Subcutaneous preadipocyte (primary cell): ENCODE measurements around the gene TCEA2. TPM values are rescaled to one million over a fixed set of nuclear protein-coding genes. Genes with fewer than 3 reads are reported as not detected.
A peak's percentile ranks its signal among the peaks of the same experiment; 100 is the strongest.

Experiments
- small RNA-seq: library from RNA; depleted of rRNA; stranded (forward); fragments of <200 nt; gene quantifications from one replicate; pipeline ENCODE3, GENCODE V24; 2012
- total RNA-seq: library from RNA; depleted of rRNA; stranded (reverse); fragments of >200 nt; gene quantifications from 2 replicates; pipeline ENCODE4 v1.2.3, GENCODE V29; 2012

Gene TCEA2
- total RNA-seq, result 6.5 and 13.2 TPM in 2 replicates

DNA sequence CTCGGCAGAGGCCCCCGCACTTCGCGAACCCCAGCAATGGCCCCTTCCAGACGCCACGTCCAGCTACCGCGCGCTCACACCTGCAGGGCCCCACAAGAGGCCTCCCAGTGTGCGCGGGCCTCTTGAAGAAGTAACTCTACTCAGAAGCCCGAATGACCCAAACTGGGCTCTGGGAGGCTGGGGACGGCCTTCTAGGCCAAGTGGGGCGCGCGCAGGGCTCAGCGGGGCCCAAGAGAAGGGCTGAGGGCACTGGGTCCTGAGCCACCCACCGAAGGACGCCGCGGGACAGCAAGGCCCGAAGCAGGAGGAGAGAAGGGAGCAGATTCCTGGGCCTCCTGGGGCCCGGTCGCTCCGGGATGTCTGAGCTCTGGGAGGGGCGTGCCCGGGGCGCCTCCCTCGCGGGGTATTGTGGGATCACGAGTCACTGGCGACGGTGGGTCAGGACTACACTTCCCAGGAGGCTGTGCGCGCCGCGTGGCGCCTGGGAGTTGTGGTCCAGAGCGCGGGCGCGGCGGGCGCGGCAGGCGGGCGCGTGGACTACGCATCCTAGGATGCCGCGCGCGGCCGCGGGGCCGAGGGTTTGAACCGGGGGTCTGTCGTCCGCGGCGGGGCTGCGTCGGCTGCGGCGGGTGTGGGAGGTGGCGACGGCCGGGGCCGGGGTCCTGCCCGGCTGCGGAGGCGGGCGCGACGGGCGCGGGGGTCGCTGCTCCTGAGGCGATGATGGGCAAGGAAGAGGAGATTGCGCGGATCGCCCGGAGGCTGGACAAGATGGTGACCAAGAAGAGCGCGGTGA lies at the start of gene TCEA2:
TCEA2 (plus strand) TSS at position 603 of the 793 bp plus-strand sequence; CDS start at position 718, 115 bp downstream.

GRCh38 chr20:64035933-64036345 lies 27.1 kb upstream of the TCEA2 start, which contains the start of gene C20orf204:
C20orf204 (plus strand) TSS chr20:64036182; CDS start chr20:64036324, 142 bp downstream.

DNA sequence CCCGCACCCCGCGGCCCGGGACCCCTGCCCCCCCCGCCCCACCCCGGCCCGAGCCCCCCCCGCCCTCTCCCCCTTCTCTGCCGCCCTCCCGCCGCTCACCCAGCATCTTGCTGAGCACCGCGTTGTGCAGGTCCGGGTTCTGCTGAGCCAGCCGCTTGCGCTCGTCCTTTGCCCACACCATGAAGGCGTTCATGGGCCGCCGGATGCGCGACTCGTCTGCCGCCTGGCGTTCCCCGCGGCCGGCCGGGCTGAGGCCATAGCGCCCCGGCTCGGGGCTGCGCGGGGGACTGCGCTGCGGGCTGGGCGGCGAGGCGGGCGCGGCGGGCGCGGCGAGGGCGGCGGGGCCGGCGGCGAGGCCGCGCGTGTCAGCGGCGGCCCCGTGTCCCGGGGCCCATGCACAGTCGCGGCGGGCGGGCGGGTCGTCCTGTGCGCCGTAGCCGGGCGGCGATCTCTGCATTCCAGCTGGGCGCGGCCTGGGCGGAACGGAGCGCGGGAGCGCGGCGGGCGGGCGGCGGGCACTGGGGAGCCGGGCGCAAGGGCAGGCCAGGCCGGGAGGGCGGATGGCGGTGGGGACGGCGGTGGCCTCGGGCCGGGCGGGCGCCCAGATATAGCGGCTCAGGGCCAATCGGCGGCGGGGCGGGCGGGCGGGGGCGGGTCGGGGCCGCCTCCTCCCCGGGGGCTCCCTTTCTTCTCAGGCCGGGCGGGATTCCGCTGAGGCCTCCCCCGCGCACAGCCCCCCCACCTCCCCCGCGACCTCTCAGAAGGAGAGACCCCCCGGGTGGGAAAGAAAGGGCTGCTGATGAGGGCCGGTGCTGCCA lies 13.7 kb upstream of the TCEA2 start, which contains the start of gene SOX18:
SOX18 (minus strand) TSS at position 580 of the 818 bp plus-strand sequence; CDS start at position 457, 123 bp downstream.

DNA sequence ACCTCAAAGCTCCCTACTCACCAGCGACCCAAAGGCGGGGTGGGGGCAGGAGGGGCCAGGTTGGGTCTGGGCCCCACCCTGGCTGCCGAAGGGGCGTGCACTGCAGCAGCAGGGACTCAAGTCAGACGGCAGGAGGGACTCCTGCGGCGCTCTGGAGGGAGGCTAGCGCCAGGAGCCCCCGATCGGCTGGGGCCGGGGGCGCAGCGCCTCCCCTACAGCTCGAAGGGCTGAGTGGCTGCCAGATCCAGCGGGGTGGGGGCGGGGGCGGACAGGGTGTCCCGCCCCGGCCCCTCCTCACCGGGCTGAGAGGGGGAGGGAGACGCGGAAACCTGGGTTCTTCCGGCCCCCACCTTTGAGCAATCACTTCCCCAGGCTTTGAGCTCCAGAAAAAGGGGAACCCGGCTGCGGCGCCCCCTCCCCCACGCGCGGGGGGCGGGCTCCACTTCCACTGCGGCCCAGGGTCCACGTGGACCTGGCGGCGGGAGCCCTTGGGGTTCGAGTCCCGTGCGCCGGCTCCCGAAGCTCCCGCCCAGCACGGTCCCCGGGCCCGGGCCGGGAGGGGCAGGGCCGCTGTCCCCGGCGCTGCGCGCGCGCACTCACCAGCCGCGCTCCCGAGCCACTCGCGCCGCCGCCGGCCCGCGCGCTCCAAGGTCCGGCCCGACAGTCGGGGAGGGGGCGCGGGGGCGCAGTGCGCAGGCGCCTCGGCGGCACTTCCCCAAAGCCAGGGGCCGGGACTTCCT lies 16.4 kb downstream of the TCEA2 start, which contains the start of gene RGS19:
RGS19 (minus strand) TSS at position 246 of the 740 bp plus-strand sequence. CDS start 2,632 bp downstream, outside the sequence.

DNA sequence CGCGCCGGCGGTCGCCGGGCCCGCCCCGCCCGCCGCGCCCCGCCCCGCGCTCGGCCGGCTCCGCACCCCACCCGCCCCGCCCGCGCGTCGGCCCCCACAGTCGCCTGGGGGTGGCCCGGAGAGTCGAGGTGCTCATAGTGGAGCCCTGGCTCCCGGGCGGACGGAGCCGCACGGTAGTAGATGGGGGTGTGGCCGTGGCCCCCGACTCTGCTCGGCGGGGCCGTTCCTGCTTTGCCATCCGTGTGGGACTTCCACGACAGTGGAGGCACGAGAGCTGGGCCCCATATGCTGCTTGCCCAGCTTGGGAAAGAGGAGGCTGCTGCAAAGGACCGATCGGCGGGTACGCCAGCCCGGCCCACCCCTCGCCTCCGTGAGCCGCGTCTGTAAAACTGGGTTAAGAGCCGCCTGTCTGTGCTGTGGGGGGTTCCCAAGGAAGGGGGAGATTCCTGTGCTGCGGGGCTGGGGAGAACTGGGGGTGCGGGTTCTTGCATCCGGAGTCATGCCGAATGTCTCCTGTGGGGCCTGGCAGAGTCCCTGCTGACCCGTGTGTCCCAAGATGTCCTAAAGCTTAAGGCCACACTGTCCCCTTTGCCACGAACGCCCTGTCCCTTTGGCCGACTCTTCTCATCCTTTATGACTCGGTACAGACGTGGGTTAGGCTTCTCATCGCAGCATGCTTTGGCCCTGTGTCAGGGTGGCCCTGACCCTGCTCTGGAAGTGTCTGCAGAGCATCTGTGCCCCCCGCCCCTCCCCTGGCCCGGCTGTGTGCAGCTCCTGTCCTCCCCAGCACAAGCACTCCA lies 17.2 kb downstream of the TCEA2 start, which contains the start of gene OPRL1:
OPRL1 (plus strand) TSS at position 70 of the 800 bp plus-strand sequence. CDS start 12,639 bp downstream, outside the sequence.

DNA sequence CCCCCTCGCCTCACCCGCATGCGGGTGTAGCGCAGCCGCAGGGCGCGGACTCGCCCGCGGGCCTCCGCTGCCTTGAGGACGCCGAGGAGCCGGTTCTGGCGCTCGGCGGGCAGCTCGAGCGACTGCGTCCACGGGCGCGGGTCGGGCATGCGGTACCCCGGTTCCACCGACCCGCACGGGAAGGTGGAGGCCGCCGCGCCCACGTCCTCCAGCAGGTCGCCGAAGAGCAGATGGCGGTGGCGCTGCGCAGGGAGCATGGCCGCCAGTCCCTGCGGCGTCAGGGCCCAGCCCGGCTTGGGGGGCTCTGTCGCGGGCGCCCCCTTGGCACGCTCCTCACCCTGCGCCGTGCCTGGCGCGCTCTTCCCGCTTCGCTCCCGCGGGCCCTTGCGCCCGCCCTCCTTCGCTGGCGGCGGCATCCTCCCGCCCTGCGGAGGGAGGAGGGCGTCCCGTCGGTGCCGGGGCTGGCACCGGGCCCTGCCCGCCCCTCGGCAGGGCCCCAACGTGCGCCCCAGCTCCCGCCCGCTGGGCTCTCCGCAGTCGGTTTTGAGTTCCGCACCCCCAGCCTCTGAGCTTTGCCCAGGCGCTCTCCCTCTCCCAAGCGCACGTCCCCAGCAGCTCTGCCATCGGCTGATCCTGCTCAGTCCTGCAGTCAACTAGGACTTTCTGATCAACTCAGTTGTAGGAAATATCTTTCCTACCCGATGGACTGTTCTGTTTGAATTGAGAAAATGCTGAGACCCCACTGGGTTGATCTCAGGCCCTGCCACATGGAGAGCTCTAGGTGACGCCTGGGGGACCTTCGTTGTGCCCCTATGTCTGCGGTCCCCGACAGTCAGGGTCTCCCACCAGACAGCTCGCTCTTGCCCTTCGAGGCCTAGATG lies 21.0 kb downstream of the TCEA2 start, which contains the start of gene LKAAEAR1:
LKAAEAR1 (minus strand) TSS at position 595 of the 881 bp plus-strand sequence; CDS start at position 416, 179 bp downstream.

GRCh38 chr20:64106981-64107735 lies 44.2 kb downstream of the TCEA2 start, which contains the start of gene NPBWR2:
NPBWR2 (minus strand) TSS chr20:64107565; CDS start chr20:64106831, 734 bp downstream.

Small RNA genes lying within 50 kb of the gene (small RNA-seq; reads per million reads assigned to genes)
- gene AL355803.1 (not detected), gene MIR6813 (0.27 reads per million, percentile 5 among the genes with 10 or more reads in this experiment)

Other genes with a start within 250 kb of the TCEA2 start
- gene ZBTB46, start 231.9 kb upstream of the TCEA2 start, total RNA-seq, result under 0.01 and 0.98 TPM in 2 replicates
- not detected in 2 replicates for gene ABHD16B, start 201.7 kb upstream of the TCEA2 start, total RNA-seq
- gene TPD52L2, start 197.9 kb upstream of the TCEA2 start, total RNA-seq, result 98.8 and 103 TPM in 2 replicates
- 31.2 and 45.4 TPM in 2 replicates for gene DNAJC5, start 168.1 kb upstream of the TCEA2 start, total RNA-seq
- 22.3 and 26.1 TPM in 2 replicates for gene UCKL1, start 106.8 kb upstream of the TCEA2 start, total RNA-seq
- gene ZNF512B, start 93.3 kb upstream of the TCEA2 start, total RNA-seq, result 8.1 and 8.8 TPM in 2 replicates
- gene SAMD10, start 83.6 kb upstream of the TCEA2 start, total RNA-seq, result 0.37 and 1.8 TPM in 2 replicates
- gene PRPF6, start 82.1 kb upstream of the TCEA2 start, total RNA-seq, result 52.9 and 57.7 TPM in 2 replicates
- 0.73 and 0.98 TPM in 2 replicates for gene C20orf204, start 27.0 kb upstream of the TCEA2 start, total RNA-seq
- not detected in 2 replicates for gene SOX18, start 13.6 kb upstream of the TCEA2 start, total RNA-seq
- gene RGS19, start 16.3 kb downstream of the TCEA2 start, total RNA-seq, result 5.5 and 9.0 TPM in 2 replicates
- 0.20 and 0.37 TPM in 2 replicates for gene OPRL1, start 16.9 kb downstream of the TCEA2 start, total RNA-seq
- gene LKAAEAR1, start 21.2 kb downstream of the TCEA2 start, total RNA-seq, result 0.20 TPM in 1 of 2 replicates, not detected in the other
- gene NPBWR2, start 44.4 kb downstream of the TCEA2 start, total RNA-seq, result not detected in 2 replicates
- gene MYT1, start 101.3 kb downstream of the TCEA2 start, total RNA-seq, result not detected in 2 replicates
- 33.0 and 47.0 TPM in 2 replicates for gene PCMTD2, start 192.6 kb downstream of the TCEA2 start, total RNA-seq